GM13976 (cell line): ENCODE data around the gene FXR2.

Experiments used
- DNase-seq: peaks from one replicate; pipeline ENCODE4 v3.0.0; 2012; ENCODE audit warnings: low spot score
- in situ Hi-C: fragments of 300-500 bp; cut with MboI; formaldehyde crosslinking; loops from one replicate; pipeline ENCODE4 v1.12.0; 2022; ENCODE audit warnings: low sequenced_read_pairs, mixed read lengths, inconsistent platforms; ENCODE audit not compliant: unreplicated experiment
- TF ChIP-seq, protein P1 (sequence below): IDR thresholded peaks from 2 replicates; pipeline ENCODE4 v1.5.1; 2012; ENCODE audit warnings: borderline replicate concordance, mild to moderate bottlenecking; ENCODE audit not compliant: insufficient read depth; ENCODE audit errors: extremely low read depth, missing control alignments, control extremely low read depth

Gene FXR2

DNA sequence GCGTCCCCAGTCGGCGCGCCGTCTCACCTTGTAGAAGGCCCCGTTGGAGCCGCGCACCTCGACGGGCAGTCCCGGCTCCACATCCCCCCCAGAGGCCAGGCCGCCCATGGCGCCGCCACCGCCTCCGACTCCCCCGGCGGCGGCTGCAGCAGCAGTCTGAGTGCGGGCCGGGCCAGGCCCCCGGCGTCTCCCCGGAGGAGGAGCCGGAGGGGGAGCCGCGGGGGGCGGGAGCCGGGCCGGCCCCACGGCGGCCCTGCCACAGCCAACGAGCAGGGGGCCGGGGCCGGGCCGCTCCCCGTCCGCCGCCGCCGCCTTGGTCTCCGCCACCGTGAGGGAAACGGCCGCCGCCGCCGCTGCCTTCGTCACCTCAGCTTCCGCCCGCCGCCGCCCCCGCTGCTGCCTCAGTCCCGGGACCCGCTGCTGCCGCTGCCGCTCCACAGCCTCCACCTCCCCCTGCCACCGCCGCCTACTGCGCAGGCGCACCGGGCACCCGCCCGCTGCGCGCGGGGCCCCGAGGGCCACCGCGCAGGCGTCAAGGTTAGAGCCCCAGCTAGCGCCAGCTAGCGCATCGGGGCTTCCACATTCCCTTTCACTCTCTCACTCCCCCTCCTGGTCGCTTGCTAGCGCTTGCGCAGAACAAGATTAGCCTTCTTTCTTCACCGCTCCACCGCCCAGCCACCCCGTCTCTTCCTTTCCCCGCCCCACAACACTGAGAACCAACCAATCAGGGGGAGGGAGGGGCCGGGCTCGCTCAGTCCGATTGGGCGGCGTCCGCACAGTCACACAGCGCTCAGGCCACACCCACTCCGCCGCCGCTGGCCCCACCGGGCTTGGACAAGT is at the start of gene FXR2:
Gene FXR2 (minus strand): TSS at position 473 of the 840 bp plus-strand sequence. CDS start 365 bp downstream, at position 108.
- TF ChIP-seq, protein P1, sequence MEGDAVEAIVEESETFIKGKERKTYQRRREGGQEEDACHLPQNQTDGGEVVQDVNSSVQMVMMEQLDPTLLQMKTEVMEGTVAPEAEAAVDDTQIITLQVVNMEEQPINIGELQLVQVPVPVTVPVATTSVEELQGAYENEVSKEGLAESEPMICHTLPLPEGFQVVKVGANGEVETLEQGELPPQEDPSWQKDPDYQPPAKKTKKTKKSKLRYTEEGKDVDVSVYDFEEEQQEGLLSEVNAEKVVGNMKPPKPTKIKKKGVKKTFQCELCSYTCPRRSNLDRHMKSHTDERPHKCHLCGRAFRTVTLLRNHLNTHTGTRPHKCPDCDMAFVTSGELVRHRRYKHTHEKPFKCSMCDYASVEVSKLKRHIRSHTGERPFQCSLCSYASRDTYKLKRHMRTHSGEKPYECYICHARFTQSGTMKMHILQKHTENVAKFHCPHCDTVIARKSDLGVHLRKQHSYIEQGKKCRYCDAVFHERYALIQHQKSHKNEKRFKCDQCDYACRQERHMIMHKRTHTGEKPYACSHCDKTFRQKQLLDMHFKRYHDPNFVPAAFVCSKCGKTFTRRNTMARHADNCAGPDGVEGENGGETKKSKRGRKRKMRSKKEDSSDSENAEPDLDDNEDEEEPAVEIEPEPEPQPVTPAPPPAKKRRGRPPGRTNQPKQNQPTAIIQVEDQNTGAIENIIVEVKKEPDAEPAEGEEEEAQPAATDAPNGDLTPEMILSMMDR, result peak; percentile 57
- DNase-seq, result peak; percentile 99
- in situ Hi-C loops, result no loop called here

DNA sequence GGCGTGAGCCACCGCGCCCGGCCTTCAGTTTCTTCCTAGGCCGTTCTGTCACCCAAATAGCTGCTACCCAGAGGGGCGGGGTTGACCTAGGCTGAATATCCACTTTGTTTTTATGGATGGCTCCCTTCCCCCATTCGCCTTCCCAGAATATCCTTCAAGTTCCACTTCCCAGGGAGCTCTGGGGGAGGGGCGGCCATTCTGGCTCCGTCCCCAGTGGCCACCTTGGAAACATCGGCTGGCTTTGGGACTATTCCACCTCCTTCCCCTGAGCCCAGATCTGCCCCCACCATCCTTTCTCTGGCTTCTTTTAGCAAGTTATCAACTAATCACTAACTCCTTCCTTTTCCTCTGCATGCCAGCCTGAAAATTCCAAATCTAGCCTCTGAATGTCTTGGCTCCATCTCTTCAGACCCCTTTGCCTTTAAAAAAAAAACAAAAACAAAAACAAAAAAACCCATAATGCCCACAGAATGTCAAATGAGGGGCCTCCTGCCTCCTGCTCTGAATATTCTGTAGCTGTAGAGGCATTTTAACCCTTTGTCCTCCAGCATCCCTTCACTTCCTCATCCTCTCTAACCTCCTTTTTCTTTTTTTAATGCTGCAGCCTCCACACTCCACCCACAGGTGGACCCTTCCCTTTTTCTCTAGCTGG is 42.4 kb upstream of the FXR2 start:
- in situ Hi-C loops, result no loop called here

DNA sequence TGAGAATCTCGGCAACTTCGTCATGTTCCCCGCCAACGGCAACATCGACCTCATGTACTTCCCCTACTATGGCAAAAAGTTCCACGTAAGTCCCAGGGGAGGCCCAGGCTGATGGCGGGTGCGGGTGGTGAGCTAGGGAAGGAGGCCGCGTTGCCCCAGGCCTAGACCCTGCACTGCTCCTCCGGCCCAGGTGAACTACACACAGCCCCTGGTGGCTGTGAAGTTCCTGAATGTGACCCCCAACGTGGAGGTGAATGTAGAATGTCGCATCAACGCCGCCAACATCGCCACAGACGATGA is 40.8 kb upstream of the FXR2 start:
- DNase-seq, result no peak
- TF ChIP-seq, protein P1, result no peak
- in situ Hi-C loops, result no loop called here

More for the DNA sequence above, 42.4 kb upstream of the FXR2 start:
- TF ChIP-seq, protein P1, result no peak
- no peak for DNase-seq

DNA sequence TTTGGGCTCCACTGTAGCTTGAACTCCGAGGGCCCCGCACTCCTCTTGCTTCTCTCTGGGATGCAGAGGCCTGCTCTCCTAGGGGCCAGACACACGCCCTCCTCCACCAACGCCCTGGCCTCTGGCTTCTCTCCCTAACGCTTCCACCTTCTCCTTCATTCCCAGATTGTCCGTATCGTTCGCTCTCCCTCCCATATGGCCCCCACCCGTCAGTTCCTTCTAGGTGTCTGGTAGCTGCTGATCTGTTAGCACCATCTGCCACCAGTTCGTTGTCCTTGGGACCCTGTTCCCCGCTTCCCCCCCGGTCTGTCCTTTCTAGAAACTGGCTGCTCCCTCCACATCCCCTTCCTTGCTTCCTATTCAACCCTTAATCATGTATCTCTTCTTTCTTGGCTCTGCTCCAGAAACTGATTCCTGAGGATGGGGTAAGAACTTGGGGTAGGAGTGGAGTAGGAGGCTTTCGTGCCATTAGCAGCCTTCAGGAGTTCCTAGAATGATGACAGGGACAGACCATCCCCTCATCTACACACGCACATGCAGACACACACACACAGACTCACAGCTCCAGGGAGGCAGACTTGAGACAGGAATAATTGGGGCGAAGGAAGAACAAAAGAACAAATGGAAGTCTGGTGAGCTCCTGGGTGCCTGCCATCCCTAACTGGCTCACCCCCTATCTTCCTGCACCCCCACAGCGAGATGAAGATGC is 40.3 kb upstream of the FXR2 start:
- in situ Hi-C loops, result no loop called here
- TF ChIP-seq, protein P1, result no peak
- no peak for DNase-seq

DNA sequence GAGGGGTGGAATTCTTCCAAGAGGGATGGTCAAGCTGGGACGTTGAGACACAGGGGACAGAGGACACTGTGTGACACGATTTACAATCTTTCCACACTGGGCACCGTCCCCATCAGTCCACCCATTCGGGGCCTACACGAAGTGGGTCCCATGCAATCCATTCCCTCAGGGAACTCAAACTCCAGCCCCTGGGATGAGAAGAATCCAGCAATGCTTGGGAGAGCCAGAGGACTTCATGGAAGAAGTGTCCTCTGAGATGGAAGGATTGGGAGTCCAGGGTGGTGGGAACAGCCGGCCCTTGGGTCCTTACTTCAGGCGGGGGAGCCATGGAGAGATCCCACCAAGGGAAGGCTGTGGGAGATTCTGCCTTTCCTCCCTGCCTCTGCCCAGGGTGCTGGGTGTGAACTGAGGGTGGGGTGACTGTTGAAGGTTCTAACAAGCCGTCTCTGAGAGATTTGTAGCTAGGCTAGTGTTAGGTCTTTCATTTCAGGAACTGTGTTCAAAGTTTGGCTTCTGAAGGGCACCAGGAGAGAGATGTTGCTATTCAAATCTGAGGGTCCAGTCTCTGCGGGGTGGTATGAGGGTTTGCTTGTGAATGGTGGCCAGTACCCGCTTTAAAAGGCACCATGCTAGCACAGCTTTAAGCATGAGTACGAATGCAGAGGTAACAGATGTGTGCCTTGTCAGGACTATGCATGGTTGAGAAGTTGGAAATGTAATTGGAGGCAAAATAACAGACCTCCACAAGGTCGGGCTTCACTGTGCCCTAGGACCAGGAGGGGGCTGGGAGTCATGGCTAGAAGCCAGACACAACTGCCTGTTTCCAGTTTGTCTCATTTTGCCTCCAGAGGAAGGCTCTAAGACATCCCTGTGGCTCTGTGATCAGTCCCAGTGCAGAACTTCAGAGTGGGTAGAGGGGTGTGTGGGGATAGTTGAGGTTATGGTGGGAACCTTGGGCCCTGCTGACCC is 38.0 kb upstream of the FXR2 start:
- in situ Hi-C loops, result no loop called here
- no peak for DNase-seq
- TF ChIP-seq, protein P1, result no peak
